K562 (cell line): ENCODE data around the gene NR3C1. TPM values are rescaled to one million over a fixed set of nuclear protein-coding genes. Genes with fewer than 3 reads are reported as not detected.
"Not testable (repeated sequence)": the region's sequence is repeated elsewhere in the genome, so short reads cannot be mapped to it uniquely, and the experiment has no call there.

Source experiments
- ATAC-seq: fragments of 200-7000 bp; cut with Tn5 transposase; 3 replicates; pipeline ENCODE4 v1.9.1; 2020; ENCODE audit warnings: moderate library complexity
- BruUV-seq: library from RNA; stranded (reverse); fragments of 400-500 nt; replicated peaks from 2 replicates; lab custom pipeline; 2021; lab: Mats Ljungman, UMichigan
- CTCF ChIA-PET: fragments of 300-600 bp; formaldehyde crosslinking; extraction: SDS; loops from one replicate; lab custom pipeline; 2021; ENCODE audit warnings: low intra/inter-chr PET ratio; lab: Yijun Ruan, JAX
- POLR2A ChIA-PET: fragments of 300-600, 350-650 bp; sonication (Branson Sonifier 250); formaldehyde crosslinking; extraction: SDS; loops from one replicate; lab custom pipeline; 2021; ENCODE audit warnings: antibody characterized with exemption, inconsistent platforms; lab: Yijun Ruan, JAX
- DNase-seq, 4 experiments: peaks; one replicate each; pipeline versions ENCODE4 v3.0.0 to v3.0.0-alpha.2; 2011 to 2018; ENCODE audit warnings: low spot score in 3 of 4, mixed read lengths in 3 of 4; ENCODE audit errors: extremely low read depth in 1 of 4
- FAIRE-seq: peaks from 2 replicates; lab custom pipeline; 2011; peaks lifted over from hg19 to GRCh38; lab: Jason Lieb, UNC
- H2AFZ ChIP-seq: 2 replicates; pipeline ENCODE4 v1.6.0; 2011; ENCODE audit warnings: low read depth, low read length, control low read depth, inconsistent platforms
- H3K27ac ChIP-seq: fragments of 200-600 bp; 3 replicates; pipeline ENCODE4 v1.8.0; 2011; ENCODE audit warnings: low read depth, mild to moderate bottlenecking, control low read depth, inconsistent platforms, low read length, moderate library complexity, mixed read lengths; ENCODE audit errors: extremely low read depth
- H3K27me3 ChIP-seq, 2 experiments: fragments of 300-600 bp in 1 of 2; 2 replicates in 1 of 2; 3 replicates in 1 of 2; pipeline versions ENCODE4 v1.6.0 to v1.8.0; 2011; ENCODE audit warnings: inconsistent platforms in 2 of 2, low read length in 2 of 2, mild to moderate bottlenecking in 1 of 2, mixed read lengths in 1 of 2, moderate library complexity in 1 of 2; ENCODE audit not compliant: control insufficient read depth in 2 of 2, insufficient read depth in 2 of 2
- H3K36me3 ChIP-seq: fragments of 300-600 bp; 3 replicates; pipeline ENCODE4 v1.8.0; 2011; ENCODE audit warnings: mild to moderate bottlenecking, low read length, inconsistent platforms; ENCODE audit not compliant: control insufficient read depth, insufficient read depth
- H3K4me1 ChIP-seq, 2 experiments: fragments of 200-600 bp in 1 of 2; replicated peaks in 1 of 2; 2 replicates in 1 of 2; 3 replicates in 1 of 2; pipeline versions ENCODE4 v1.5.1 to v1.8.0; 2011; ENCODE audit warnings: inconsistent platforms in 2 of 2, low read length in 2 of 2, mild to moderate bottlenecking in 1 of 2, mixed read lengths in 1 of 2, moderate library complexity in 1 of 2; ENCODE audit not compliant: control insufficient read depth in 2 of 2, insufficient read depth in 2 of 2
- H3K4me2 ChIP-seq: 2 replicates; pipeline ENCODE4 v1.6.1; 2011; ENCODE audit warnings: low read length, control low read depth, inconsistent platforms, mixed read lengths; ENCODE audit not compliant: insufficient read depth
- H3K4me3 ChIP-seq: fragments of 200-600 bp; sonication (generic), shearing (Covaris generic); 2 replicates; pipeline ENCODE4 v1.5.1; 2016; ENCODE audit warnings: control low read depth, inconsistent platforms
- H3K79me2 ChIP-seq: fragments of 200-600 bp; 3 replicates; pipeline ENCODE4 v1.8.0; 2011; ENCODE audit warnings: low read length, inconsistent platforms; ENCODE audit not compliant: control insufficient read depth, insufficient read depth
- H3K9ac ChIP-seq, 2 experiments: 2 replicates each; pipeline versions ENCODE4 v1.6.0 to v1.6.1; 2011; ENCODE audit warnings: low read depth in 2 of 2, low read length in 2 of 2, control low read depth in 1 of 2, inconsistent platforms in 1 of 2, mild to moderate bottlenecking in 1 of 2, mixed read lengths in 1 of 2; ENCODE audit not compliant: insufficient read depth in 1 of 2
- H3K9me1 ChIP-seq: one replicate; pipeline ENCODE4 v1.6.0; 2011; ENCODE audit warnings: inconsistent platforms, mild to moderate bottlenecking, low read length, moderate library complexity; ENCODE audit not compliant: control insufficient read depth, insufficient read depth
- H3K9me3 ChIP-seq: replicated peaks from 2 replicates; pipeline ENCODE4 v1.5.1; 2011; ENCODE audit warnings: low read depth, low read length, inconsistent platforms; ENCODE audit not compliant: control insufficient read depth, insufficient read depth
- H4K20me1 ChIP-seq: replicated peaks from 2 replicates; pipeline ENCODE4 v1.6.1; 2011; ENCODE audit warnings: low read length, inconsistent platforms, mixed read lengths; ENCODE audit not compliant: control insufficient read depth, insufficient read depth
- SPI1 ChIP-seq: IDR thresholded peaks from 2 replicates; pipeline ENCODE4 v1.6.1; 2011; ENCODE audit warnings: low read depth, low read length, control low read depth, borderline replicate concordance
- ZBTB33 ChIP-seq: sonication (generic); formaldehyde crosslinking; IDR thresholded peaks from 2 replicates; pipeline ENCODE4 v1.8.1; 2023; ENCODE audit warnings: mild to moderate bottlenecking, missing genetic modification reagents
- ZFP36 ChIP-seq: fragments of 150-350 bp; IDR thresholded peaks from 2 replicates; pipeline ENCODE4 v1.6.1; 2018; ENCODE audit warnings: low read length, low read depth; ENCODE audit not compliant: partially characterized antibody
- WGBS: fragments of 100-300 bp; shearing (Covaris generic); methylation state at CpG from one replicate; pipeline ENCODE4 v1.1.6; 2016; ENCODE audit warnings: low coverage, mixed read lengths; ENCODE audit not compliant: insufficient coverage; ENCODE audit errors: missing lambda C conversion rate; 5-methylcytosine and 5-hydroxymethylcytosine counted together
- in situ Hi-C: fragments of 300-500 bp; cut with MboI; formaldehyde crosslinking; loops from 4 replicates; pipeline ENCODE4 v1.15.0; 2018; ENCODE audit warnings: inconsistent platforms, mixed read lengths
- intact Hi-C: fragments of 100-400 bp; cut with micrococcal nuclease; formaldehyde crosslinking; loops from 2 replicates; pipeline ENCODE4 v1.14.2; 2022
- polyA plus RNA-seq, 8 experiments: library from polyadenylated mRNA; depleted of rRNA in 4 of 8; stranded (reverse) in 5 of 8; unstranded in 3 of 8; fragments of >200 nt; fragmentation: Nextera tagmentation in 2 of 8; fragmentation: Illumina TruSeq in 1 of 8; extraction: Ambion mirVana in 2 of 8; extraction: Trizol in 1 of 8; gene quantifications; 2 replicates each; pipeline versions ENCODE4 v1.2.1 to v1.2.3, GENCODE V29; 2011 to 2014; ENCODE audit warnings: inconsistent platforms in 1 of 8, missing spikeins in 1 of 8
- total RNA-seq, 7 experiments: library from RNA; depleted of rRNA in 6 of 7; stranded (reverse); fragments of >200 nt in 6 of 7; fragmentation: Illumina TruSeq in 2 of 7; extraction: Trizol in 2 of 7; gene quantifications; 2 replicates each; pipeline versions ENCODE4 v1.2.1 to v1.2.3, GENCODE V29; 2011 to 2021; ENCODE audit warnings: low replicate concordance in 1 of 7

NR3C1 gene
- total and polyA plus RNA-seq, 9 of the 15 experiments (the other 6 are each of a cell fraction or from before 2014, with no cell fraction given), result 8.2 to 36.0 (median 15.0) TPM

- ATAC-seq, DNase-seq, CTCF ChIA-PET, H3K36me3 ChIP-seq, H3K27me3 ChIP-seq, H3K4me1 ChIP-seq, H4K20me1 ChIP-seq, BruUV-seq, H3K9ac ChIP-seq, intact Hi-C loops, H2AFZ ChIP-seq, H3K9me1 ChIP-seq, POLR2A ChIA-PET, H3K27ac ChIP-seq, H3K4me2 ChIP-seq, FAIRE-seq, in situ Hi-C loops, H3K4me3 ChIP-seq: not testable (repeated sequence)
- Histone ChIP-seq H3K79me2 (peaks cover 28% of the 10 kb centered on the region), H3K9me3 (peaks cover 13% of the 10 kb centered on the region)
- 83% methylated on average over 4 of the region's 4 CpGs for WGBS
- TF ChIP-seq ZFP36, result peak; percentile 69
- peak; percentile 44; the same call in 1 of the 2 replicates for TF ChIP-seq SPI1
- TF ChIP-seq ZBTB33 (CRISPR knock-in tag), result peak; percentile 72
These were observed 78.4 kb downstream of the NR3C1 start for GRCh38 chr5:143325086-143325485.
